RWPE1 (cell line): Measurements from ENCODE around the gene NCAPD3.

Experiments
- CTCF ChIA-PET: fragments of 350-600 bp; sonication (Branson Sonifier 250); formaldehyde crosslinking; extraction: SDS; loops from one replicate; lab custom pipeline; 2021; lab: Yijun Ruan, JAX
- POLR2A ChIA-PET: fragments of 400-600 bp; formaldehyde crosslinking; extraction: SDS; loops from one replicate; lab custom pipeline; 2020; ENCODE audit warnings: antibody characterized with exemption; ENCODE audit not compliant: low non-redundant PET; lab: Yijun Ruan, JAX
- DNase-seq: peaks from one replicate; pipeline ENCODE4 v3.0.0; 2012; ENCODE audit warnings: low spot score
- H3K27ac ChIP-seq: fragments of 450-650 bp; 2 replicates; pipeline ENCODE4 v1.5.1; 2017
- TF ChIP-seq, protein P1 (sequence below): fragments of 450-650 bp; conservative IDR thresholded peaks from 2 replicates; pipeline ENCODE4 v1.5.1; 2017; ENCODE audit warnings: low read depth, mild to moderate bottlenecking

The NCAPD3 gene

GRCh38 chr11:134248910-134249480 lies 25.2 kb upstream of the NCAPD3 start:
- CTCF ChIA-PET = no interaction called here
- POLR2A ChIA-PET = no interaction called here
- DNase-seq = no peak
- TF ChIP-seq, protein P1, sequence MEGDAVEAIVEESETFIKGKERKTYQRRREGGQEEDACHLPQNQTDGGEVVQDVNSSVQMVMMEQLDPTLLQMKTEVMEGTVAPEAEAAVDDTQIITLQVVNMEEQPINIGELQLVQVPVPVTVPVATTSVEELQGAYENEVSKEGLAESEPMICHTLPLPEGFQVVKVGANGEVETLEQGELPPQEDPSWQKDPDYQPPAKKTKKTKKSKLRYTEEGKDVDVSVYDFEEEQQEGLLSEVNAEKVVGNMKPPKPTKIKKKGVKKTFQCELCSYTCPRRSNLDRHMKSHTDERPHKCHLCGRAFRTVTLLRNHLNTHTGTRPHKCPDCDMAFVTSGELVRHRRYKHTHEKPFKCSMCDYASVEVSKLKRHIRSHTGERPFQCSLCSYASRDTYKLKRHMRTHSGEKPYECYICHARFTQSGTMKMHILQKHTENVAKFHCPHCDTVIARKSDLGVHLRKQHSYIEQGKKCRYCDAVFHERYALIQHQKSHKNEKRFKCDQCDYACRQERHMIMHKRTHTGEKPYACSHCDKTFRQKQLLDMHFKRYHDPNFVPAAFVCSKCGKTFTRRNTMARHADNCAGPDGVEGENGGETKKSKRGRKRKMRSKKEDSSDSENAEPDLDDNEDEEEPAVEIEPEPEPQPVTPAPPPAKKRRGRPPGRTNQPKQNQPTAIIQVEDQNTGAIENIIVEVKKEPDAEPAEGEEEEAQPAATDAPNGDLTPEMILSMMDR = no peak
- no peak overlapping the region for H3K27ac ChIP-seq

- TF ChIP-seq, protein P1 = no peak
- no peak overlapping the region for H3K27ac ChIP-seq
- POLR2A ChIA-PET = no interaction called here
- CTCF ChIA-PET = no interaction called here
- DNase-seq = no peak
Measured at GRCh38 chr11:134246678-134247077, 22.9 kb upstream of the NCAPD3 start.

GRCh38 chr11:134246100-134246499 lies 22.3 kb upstream of the NCAPD3 start:
- ChIA-PET CTCF (no interaction called here), POLR2A (no interaction called here)
- TF ChIP-seq, protein P1 = no peak

GRCh38 chr11:134245434-134245833 lies 21.7 kb upstream of the NCAPD3 start:
- TF ChIP-seq, protein P1 = no peak
- CTCF ChIA-PET = interaction anchor here (0.6 to 0.7 kb wide), 2 partner anchors 16 to 38 kb away, joined by 3 to 4 read pairs; no protein-coding TSS in a partner anchor
- POLR2A ChIA-PET = no interaction called here
- no peak for DNase-seq
- H3K27ac ChIP-seq = no peak overlapping the region

More at GRCh38 chr11:134246100-134246499, 22.3 kb upstream of the NCAPD3 start:
- H3K27ac ChIP-seq = no peak overlapping the region
- DNase-seq = no peak

DNA sequence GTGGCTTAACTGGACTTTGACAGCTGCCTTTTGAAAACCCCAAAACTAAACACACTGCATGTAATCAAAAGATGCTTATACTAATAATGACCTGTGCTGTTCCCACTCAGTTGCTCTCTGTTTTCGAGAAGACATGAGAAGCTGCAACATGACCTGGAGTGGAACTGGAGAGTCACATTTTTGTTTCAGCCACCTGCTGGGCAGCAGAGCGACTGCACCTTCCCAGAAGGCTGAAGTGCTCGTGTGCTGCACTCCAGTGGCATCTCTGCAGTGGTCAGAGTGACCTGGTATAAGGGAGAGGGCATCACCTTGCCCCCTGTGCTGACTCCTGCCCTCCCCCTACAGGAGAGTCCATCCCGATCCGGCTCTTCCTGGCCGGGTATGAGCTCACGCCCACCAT lies 20.8 kb upstream of the NCAPD3 start:
- DNase-seq = no peak
- CTCF ChIA-PET = interaction anchor here (0.6 to 0.7 kb wide), 2 partner anchors 34 to 37 kb away, joined by 3 to 4 read pairs; no protein-coding TSS in a partner anchor
- POLR2A ChIA-PET = no interaction called here
- no peak overlapping the region for H3K27ac ChIP-seq
- TF ChIP-seq, protein P1 = peak; percentile 29; the same call in 1 of the 2 replicates

- no peak for DNase-seq
- TF ChIP-seq, protein P1 = no peak
- ChIA-PET CTCF (interaction anchor here (0.6 to 0.7 kb wide), 2 partner anchors 10 to 34 kb away, joined by 3 to 4 read pairs; no protein-coding TSS in a partner anchor), POLR2A (no interaction called here)
- H3K27ac ChIP-seq = no peak overlapping the region
Measured at GRCh38 chr11:134243913-134244312, 20.1 kb upstream of the NCAPD3 start.
